Stomach (tissue), 9 donors: ENCODE data around the gene SPECC1. TPM values are rescaled to one million over a fixed set of nuclear protein-coding genes. Genes with fewer than 3 reads are reported as not detected.

Experiments
- DNase-seq, 2 donors: peaks; one replicate each; pipeline versions ENCODE4 v3.0.0 to v3.0.0-alpha.2; 2013 to 2019
- H3K27ac ChIP-seq, 5 donors: fragments of 200-600 bp in 4 of 5; sonication (generic) in 4 of 5; one replicate each; pipeline ENCODE4 v1.5.1; 2013 to 2019; ENCODE audit warnings: mild to moderate bottlenecking in 1 of 5, moderate library complexity in 1 of 5
- H3K27me3 ChIP-seq, 3 donors: fragments of 200-600 bp; sonication (generic); one replicate each; pipeline ENCODE4 v1.5.1; 2017 to 2019; ENCODE audit warnings: mixed run types in 1 of 3
- H3K36me3 ChIP-seq, 4 donors: fragments of 200-600 bp; sonication (generic); 1 replicate in 3 of 4; 2 replicates in 1 of 4; pipeline ENCODE4 v1.5.1; 2016 to 2019
- H3K4me1 ChIP-seq, 4 donors: fragments of 200-600 bp; sonication (generic); one replicate each; pipeline ENCODE4 v1.5.1; 2016 to 2019
- H3K4me3 ChIP-seq, 4 donors: fragments of 200-600 bp; sonication (generic) in 3 of 4; one replicate each; pipeline ENCODE4 v1.5.1; 2016 to 2019; ENCODE audit warnings: mild to moderate bottlenecking in 1 of 4
- H3K9me3 ChIP-seq, 4 donors: fragments of 200-600 bp; sonication (generic); one replicate each; pipeline ENCODE4 v1.5.1; 2016 to 2019
- EP300 ChIP-seq: sonication (generic); formaldehyde crosslinking; IDR thresholded peaks from one replicate; pipeline ENCODE4 v1.6.1; 2017; ENCODE audit warnings: antibody characterized with exemption
- POLR2A ChIP-seq, 4 donors: fragments of 450-650 bp; IDR thresholded peaks; one replicate each; pipeline ENCODE4 v1.6.1; 2016; ENCODE audit warnings: antibody characterized with exemption in 4 of 4, control low read depth in 2 of 4, mild to moderate bottlenecking in 1 of 4, moderate library complexity in 1 of 4
- POLR2AphosphoS5 ChIP-seq, 3 donors: sonication (generic); formaldehyde crosslinking; IDR thresholded peaks; one replicate each; pipeline ENCODE4 v1.6.1; 2016; ENCODE audit warnings: antibody characterized with exemption in 3 of 3
- WGBS, 5 donors: extraction: QIAGEN DNeasy Blood & Tissue Kit in 3 of 5; methylation state at CpG; one replicate each; pipeline versions ENCODE4 v1.1.5 to v1.1.7; 2013 to 2018; 5-methylcytosine and 5-hydroxymethylcytosine counted together
- intact Hi-C: fragments of 100-400 bp; cut with DNase I; formaldehyde crosslinking; loops from one replicate; pipeline ENCODE4 v1.15.1; 2023; ENCODE audit warnings: low total_unique reads
- polyA plus RNA-seq, 3 donors: library from polyadenylated mRNA; stranded (reverse); fragments of 200-250 nt; gene quantifications; one replicate each; pipeline ENCODE4 v1.2.3, GENCODE V29; 2013
- total RNA-seq, 5 donors: library from RNA; depleted of rRNA; stranded (reverse); fragments of >200 nt; gene quantifications; one replicate each; pipeline versions ENCODE4 v1.1.0 to v1.2.3, GENCODE V29; 2014 to 2016
- TF ChIP-seq, protein P1 (sequence below), 7 experiments: fragments of 450-650 bp in 4 of 7; fragments of 200-600 bp in 3 of 7; sonication (generic) in 3 of 7; IDR thresholded peaks; one replicate each; pipeline ENCODE4 v1.5.1; 2016 to 2019; ENCODE audit warnings: antibody characterized with exemption in 7 of 7, control low read depth in 2 of 7, mild to moderate bottlenecking in 1 of 7
- donor health status: healthy with polysubstance abuse.
- donor health status: Bipolar disorder and iron deficiency.
- donor health status: healthy.

SPECC1 gene
- total and polyA plus RNA-seq, 8 donors = 12.8 to 161 (median 34.5) TPM

DNA sequence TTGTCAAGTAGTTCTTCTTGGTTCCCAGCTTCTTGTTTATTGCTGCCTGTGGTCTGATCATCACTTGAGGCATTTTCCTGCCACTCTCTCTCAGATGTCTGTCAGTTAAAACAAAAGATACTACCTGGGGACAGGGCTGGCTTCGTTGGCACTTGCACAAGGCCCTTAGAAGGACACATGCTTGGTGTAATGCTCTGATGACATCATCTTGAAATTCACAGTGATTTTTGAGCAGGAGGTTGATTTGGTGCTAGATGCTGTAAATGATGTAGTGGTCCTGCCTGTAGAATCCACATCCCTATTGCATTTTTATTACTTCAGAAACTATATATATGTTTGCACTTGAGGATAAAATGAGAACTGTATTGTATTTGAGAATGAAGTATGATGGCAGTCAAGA is 247.8 kb downstream of the SPECC1 start:
- intact Hi-C loops = no loop called here
- no peak for DNase-seq
- Histone ChIP-seq H3K27ac (no peak overlapping the region), H3K4me1 (no peaks in the 10 kb centered on the region), H3K9me3 (no peaks in the 10 kb centered on the region), H3K27me3 (no peaks in the 10 kb centered on the region), H3K4me3 (no peak overlapping the region), H3K36me3 (peaks cover 3 to 69% (median 35%) of the 10 kb centered on the region in 4 donors)
- TF ChIP-seq POLR2A (IDR thresholded peaks at IDR 0.05) (no peak), EP300 (no peak), POLR2AphosphoS5 (IDR thresholded peaks at IDR 0.05) (no peak)
- TF ChIP-seq, protein P1, sequence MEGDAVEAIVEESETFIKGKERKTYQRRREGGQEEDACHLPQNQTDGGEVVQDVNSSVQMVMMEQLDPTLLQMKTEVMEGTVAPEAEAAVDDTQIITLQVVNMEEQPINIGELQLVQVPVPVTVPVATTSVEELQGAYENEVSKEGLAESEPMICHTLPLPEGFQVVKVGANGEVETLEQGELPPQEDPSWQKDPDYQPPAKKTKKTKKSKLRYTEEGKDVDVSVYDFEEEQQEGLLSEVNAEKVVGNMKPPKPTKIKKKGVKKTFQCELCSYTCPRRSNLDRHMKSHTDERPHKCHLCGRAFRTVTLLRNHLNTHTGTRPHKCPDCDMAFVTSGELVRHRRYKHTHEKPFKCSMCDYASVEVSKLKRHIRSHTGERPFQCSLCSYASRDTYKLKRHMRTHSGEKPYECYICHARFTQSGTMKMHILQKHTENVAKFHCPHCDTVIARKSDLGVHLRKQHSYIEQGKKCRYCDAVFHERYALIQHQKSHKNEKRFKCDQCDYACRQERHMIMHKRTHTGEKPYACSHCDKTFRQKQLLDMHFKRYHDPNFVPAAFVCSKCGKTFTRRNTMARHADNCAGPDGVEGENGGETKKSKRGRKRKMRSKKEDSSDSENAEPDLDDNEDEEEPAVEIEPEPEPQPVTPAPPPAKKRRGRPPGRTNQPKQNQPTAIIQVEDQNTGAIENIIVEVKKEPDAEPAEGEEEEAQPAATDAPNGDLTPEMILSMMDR (IDR thresholded peaks at IDR 0.05) = no peak
- WGBS, 5 donors = 79 to 100% (median 82%) methylated on average over 1 of the region's 1 CpG

DNA sequence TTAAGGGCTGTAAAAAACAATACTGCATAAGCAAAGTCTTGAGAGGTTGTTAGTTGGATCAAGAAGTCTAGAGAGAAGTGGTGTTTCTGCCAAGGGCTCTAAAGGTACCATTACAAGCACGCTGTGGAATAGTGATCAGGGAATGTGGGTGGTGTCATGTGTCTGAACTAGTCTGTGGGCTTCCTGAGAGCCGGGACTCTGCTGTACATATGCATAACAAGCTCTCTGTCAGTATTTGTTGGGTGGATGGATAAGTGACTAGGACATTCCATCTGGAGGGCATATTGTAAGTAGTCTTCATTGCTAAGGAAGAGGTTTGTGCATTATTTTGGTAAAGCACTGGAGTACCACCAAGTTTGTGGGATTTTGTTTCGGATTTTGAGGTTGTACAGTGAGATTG is 248.6 kb downstream of the SPECC1 start:
- intact Hi-C loops = no loop called here
- no peaks in the 10 kb centered on the region for H3K27me3 ChIP-seq
- H3K9me3 ChIP-seq = no peaks in the 10 kb centered on the region
- no peaks in the 10 kb centered on the region for H3K4me1 ChIP-seq
- no peak for DNase-seq
- H3K27ac ChIP-seq = no peak overlapping the region
- WGBS, 5 donors = 89 to 99% (median 92%) methylated on average over 3 of the region's 3 CpGs
- peaks cover 3 to 75% (median 36%) of the 10 kb centered on the region in 4 donors for H3K36me3 ChIP-seq
- TF ChIP-seq, protein P1 (IDR thresholded peaks at IDR 0.05) = no peak
- no peak for TF ChIP-seq EP300
- TF ChIP-seq POLR2A (IDR thresholded peaks at IDR 0.05) = no peak
- TF ChIP-seq POLR2AphosphoS5 (IDR thresholded peaks at IDR 0.05) = no peak
- H3K4me3 ChIP-seq = no peak overlapping the region

DNA sequence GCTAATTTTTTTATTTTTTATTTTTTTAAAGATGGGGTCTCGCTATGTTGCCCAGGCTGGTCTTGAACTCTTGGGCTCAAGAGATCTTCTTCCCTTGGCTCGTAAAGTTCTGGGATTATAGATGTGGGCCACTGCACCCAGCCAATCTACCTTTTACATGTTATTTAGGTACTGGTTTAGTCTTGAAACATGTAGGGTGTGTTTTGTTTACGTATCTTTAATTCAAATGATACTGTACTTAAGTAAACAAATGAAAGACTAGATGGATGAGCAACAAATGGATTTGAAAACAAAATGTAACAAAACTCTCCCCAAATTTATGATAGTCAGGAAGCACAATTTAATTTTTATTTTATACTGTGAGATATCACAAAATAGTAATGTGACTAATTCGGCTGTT is 250.5 kb downstream of the SPECC1 start:
- intact Hi-C loops = no loop called here

DNA sequence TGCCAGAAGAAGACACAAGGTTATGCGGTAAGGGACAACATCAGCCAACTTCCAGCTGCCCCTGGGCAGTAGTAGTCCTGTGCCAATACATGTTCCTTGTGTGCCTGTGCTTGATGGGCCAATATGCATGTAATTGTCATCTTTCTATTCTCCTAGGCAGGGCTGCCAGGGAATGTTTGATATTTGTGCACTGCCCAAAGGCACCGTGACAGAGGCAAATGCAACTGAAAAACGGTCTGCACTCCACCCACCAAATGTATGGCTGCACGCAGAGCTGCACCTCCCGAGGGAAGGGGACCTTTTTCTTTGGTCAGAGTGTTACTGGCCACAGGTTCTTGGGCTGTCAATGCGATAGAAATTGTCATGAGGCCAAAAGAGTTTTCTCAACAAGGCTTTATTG is 251.1 kb downstream of the SPECC1 start:
- no peak overlapping the region for H3K27ac ChIP-seq
- no peaks in the 10 kb centered on the region for H3K27me3 ChIP-seq
- TF ChIP-seq, protein P1 (IDR thresholded peaks at IDR 0.05) = no peak
- TF ChIP-seq EP300 (no peak), POLR2A (IDR thresholded peaks at IDR 0.05) (no peak), POLR2AphosphoS5 (IDR thresholded peaks at IDR 0.05) (no peak)
- DNase-seq = no peak
- no peaks in the 10 kb centered on the region for H3K9me3 ChIP-seq
- intact Hi-C loops = no loop called here
- WGBS, 5 donors = 85 to 94% (median 89%) methylated on average over 6 of the region's 6 CpGs
- H3K4me3 ChIP-seq = no peak overlapping the region
- H3K36me3 ChIP-seq = peaks cover 3 to 54% (median 30%) of the 10 kb centered on the region in 4 donors
- H3K4me1 ChIP-seq = no peaks in the 10 kb centered on the region

More for the DNA sequence above, 250.5 kb downstream of the SPECC1 start:
- Histone ChIP-seq H3K4me1 (no peaks in the 10 kb centered on the region), H3K4me3 (no peak overlapping the region), H3K36me3 (peaks cover 3 to 60% (median 31%) of the 10 kb centered on the region in 4 donors), H3K27me3 (no peaks in the 10 kb centered on the region), H3K9me3 (no peaks in the 10 kb centered on the region), H3K27ac (no peak overlapping the region)
- 95 to 97% (median 95%) methylated on average over 4 of the region's 4 CpGs for WGBS, 5 donors
- TF ChIP-seq, protein P1 (IDR thresholded peaks at IDR 0.05) = no peak
- TF ChIP-seq POLR2A (IDR thresholded peaks at IDR 0.05) (no peak), POLR2AphosphoS5 (IDR thresholded peaks at IDR 0.05) (no peak), EP300 (no peak)
- no peak for DNase-seq
